ENCODE results near the gene TRIM40. TPM values are rescaled to one million over a fixed set of nuclear protein-coding genes. Genes with fewer than 3 reads are reported as not detected.

The TRIM40 gene
- total RNA-seq, 2 experiments from 2014 or later = not detected

DNA sequence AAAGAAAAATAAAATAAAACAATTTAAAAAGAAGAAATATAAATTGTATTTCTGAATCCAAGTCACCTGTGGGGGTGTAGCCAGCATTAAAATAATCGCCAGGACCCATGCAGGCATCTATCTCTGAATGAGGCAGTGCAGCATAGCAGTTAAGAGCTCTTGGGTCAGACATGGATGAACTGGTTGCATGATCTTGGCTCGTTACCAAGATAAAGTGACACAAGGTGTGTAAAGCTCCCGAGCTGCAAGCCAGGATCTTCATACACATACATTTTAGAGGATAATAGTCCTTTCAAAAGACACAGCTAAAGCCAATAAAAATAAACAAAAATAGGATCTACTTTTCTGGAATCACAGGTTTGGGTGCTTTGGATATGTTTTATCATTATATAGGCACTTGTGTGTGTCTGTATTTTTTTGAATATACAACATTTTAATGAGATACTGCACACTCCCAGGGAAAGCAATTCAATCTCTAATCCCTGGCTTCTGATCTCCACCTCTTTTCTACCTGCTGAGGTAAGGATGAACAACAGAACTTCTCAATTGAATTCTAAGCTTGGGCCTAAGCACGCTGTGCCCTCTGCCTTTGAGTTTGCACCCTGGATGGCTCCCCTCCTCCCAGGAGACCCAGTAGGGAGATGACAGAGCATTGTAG lies 16.2 kb downstream of the TRIM40 start:
- DNase-seq = no peak
- peaks cover 4% of the 10 kb centered on the region for H3K4me1 Mint-ChIP-seq (ENCODE audit: low read depth)
- CTCF ChIA-PET = interaction anchor here (1.1 to 11.3 kb wide), 2 partner anchors 21 to 35 kb away, joined by 3 to 65 read pairs; no protein-coding TSS in a partner anchor
- no peaks in the 10 kb centered on the region for H3K9me3 Mint-ChIP-seq
- H3K36me3 Mint-ChIP-seq = no peaks in the 10 kb centered on the region
- H3K27ac Mint-ChIP-seq = no peak overlapping the region
- no peak overlapping the region for H3K4me3 Mint-ChIP-seq
- peaks cover 24% of the 10 kb centered on the region for H3K27me3 Mint-ChIP-seq
- intact Hi-C loops (cut with micrococcal nuclease) = no loop called here
- POLR2A ChIA-PET = no interaction called here

DNA sequence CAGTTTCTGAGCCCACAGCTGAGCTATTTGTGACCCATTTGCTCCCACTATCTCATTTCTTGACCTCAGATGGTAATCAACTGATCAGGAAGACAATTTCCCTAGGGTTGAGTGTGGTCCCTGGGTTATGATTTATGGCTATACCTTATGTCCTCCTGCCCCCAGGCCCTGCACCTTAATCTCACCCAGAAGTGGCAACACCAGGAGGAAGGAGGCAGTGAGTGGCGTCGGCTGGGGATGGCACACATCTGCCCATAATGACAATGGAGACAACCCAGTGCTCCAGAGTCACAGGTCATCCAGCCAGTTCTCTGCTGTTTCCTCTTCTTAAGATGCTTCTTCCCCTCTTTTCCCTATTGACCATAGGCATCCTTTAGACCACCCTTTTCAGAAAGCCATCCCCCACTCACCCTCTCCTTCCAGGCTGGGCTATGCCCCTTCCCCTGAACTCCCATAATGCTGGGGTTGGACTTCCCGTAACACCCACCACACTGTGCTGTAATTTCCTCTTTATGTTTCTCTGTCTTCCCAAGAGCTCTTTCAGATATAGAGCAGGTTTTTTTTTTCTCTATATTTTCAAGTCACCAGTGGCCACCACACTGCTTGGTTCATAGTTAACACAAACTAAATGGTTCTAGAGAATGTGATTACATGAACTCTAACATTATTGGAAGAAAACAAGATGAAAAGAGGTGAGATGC lies 17.1 kb downstream of the TRIM40 start:
- Mint-ChIP-seq H3K36me3 (no peaks in the 10 kb centered on the region), H3K27me3 (peaks cover 20% of the 10 kb centered on the region), H3K4me1 (ENCODE audit: low read depth) (peaks cover 7% of the 10 kb centered on the region), H3K27ac (no peak overlapping the region), H3K4me3 (no peak overlapping the region), H3K9me3 (no peaks in the 10 kb centered on the region)
- DNase-seq = no peak
- POLR2A ChIA-PET = interaction anchor here (0.5 kb wide), 1 partner anchor 34 kb away, joined by 3 read pairs; no protein-coding TSS in a partner anchor
- CTCF ChIA-PET = interaction anchor here (0.6 to 11.3 kb wide), 2 partner anchors 22 to 499 kb away, joined by 3 to 65 read pairs; no protein-coding TSS in a partner anchor
- intact Hi-C loops (cut with micrococcal nuclease) = no loop called here

DNA sequence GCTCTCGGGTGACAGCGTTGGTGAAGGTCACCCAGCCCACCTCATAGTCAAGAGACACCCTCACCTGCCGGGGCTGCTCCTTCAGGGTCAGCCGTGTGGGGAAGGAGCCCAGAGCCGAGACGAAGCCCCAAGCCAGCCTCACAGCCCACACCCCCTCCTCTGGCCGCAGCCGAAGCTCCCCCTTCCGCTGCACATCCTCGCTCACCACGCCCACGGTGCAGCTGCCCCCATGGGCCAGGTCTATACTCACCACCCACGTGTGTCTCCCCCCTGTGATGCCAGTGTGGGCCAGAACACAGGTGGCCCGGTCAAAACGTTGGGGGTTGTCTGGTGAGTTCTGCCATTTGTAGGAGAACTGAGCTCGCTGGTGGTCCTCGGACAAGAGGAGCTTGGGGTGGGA lies 18.1 kb downstream of the TRIM40 start:
- Mint-ChIP-seq H3K27ac (no peak overlapping the region), H3K27me3 (peaks cover 17% of the 10 kb centered on the region), H3K4me3 (no peak overlapping the region), H3K36me3 (no peaks in the 10 kb centered on the region), H3K4me1 (ENCODE audit: low read depth) (peaks cover 17% of the 10 kb centered on the region), H3K9me3 (no peaks in the 10 kb centered on the region)
- intact Hi-C loops (cut with micrococcal nuclease) = no loop called here
- POLR2A ChIA-PET = no interaction called here
- CTCF ChIA-PET = interaction anchor here (1.2 to 11.3 kb wide), 3 partner anchors 17 to 51 kb away, joined by 7 to 65 read pairs (median 7); no protein-coding TSS in a partner anchor
- no peak for DNase-seq

DNA sequence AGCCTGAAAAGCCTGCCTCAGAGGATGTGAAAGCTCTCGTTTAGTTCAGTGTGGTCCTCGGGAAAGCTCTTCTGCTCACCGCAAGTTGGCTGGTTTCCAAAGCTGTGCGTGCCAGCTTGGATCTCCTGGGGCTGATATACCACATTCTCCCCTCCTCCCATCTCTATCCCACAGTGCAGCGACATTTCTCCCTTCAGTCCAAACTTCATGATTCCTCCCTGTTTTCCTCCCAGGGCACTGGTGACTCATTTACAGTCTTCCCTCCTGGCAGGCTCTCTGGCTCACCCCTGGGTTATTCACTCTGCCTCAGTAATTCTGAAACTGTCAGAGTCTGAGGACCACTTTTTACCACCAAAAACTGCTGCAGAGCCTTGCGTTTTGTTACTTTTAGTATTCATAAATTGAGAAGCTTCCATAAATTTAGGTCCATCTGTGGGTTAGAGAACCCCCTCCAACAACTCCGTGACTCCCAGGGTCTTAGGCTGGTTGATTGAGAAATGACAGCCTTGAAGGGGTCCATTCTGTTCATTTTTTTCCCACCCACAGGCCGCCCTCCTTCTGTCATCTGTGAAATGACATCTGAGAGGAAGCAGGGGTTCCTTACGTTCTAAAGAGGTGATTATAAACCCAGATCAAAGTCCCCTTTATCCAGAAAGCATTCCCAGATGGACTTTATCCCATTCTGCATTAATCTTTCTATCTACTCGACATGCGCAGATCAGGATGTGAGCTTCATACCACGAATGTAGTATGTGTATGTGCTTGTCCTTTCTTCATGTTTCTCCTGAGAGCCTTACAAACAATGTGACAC lies 19.0 kb downstream of the TRIM40 start:
- no peak for DNase-seq
- H3K4me1 Mint-ChIP-seq (ENCODE audit: low read depth) = peaks cover 22% of the 10 kb centered on the region
- H3K36me3 Mint-ChIP-seq = no peaks in the 10 kb centered on the region
- H3K27ac Mint-ChIP-seq = no peak overlapping the region
- H3K9me3 Mint-ChIP-seq = no peaks in the 10 kb centered on the region
- peaks cover 20% of the 10 kb centered on the region for H3K27me3 Mint-ChIP-seq
- POLR2A ChIA-PET = no interaction called here
- no peak overlapping the region for H3K4me3 Mint-ChIP-seq
- CTCF ChIA-PET = interaction anchor here (1.2 to 11.3 kb wide), 3 partner anchors 16 to 52 kb away, joined by 7 to 65 read pairs (median 7); no protein-coding TSS in a partner anchor
- intact Hi-C loops (cut with micrococcal nuclease) = no loop called here

DNA sequence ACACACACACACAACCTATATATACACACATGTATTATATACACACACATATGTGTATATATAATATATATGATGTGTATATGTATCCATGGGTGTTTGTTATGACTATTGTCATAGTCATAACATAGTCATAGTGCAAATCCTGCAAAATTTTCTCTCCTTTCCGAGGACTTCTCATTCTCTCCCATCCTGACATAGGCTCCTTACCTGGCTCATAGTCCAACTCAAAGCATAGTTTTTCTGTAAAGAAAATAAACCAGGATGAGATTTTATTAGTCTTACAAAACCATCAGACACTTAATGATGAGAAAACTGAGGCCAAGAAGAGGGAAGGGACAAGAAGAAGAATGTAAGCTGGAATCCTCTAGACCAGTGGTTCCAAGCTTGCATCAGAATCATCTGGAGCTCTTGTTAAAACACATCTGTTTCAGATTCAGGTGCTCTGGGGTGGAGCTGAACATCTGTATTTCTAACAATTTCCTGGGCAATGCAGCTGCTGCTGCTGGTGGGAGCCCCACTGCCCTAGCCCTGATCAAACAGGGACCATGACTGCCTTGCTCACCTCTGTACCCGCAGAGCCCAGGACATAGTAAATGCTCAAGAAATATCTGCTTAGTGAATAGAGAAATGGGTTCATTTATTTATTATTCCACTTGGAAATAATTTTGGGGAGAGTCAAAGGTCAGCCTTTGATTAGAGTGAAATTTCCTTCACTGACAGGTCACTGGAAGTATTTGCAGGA lies 19.8 kb downstream of the TRIM40 start:
- no peaks in the 10 kb centered on the region for H3K9me3 Mint-ChIP-seq
- ChIA-PET CTCF (interaction anchor here (2.0 to 11.3 kb wide), 2 partner anchors 25 to 53 kb away, joined by 7 to 65 read pairs; no protein-coding TSS in a partner anchor), POLR2A (no interaction called here)
- peaks cover 17% of the 10 kb centered on the region for H3K27me3 Mint-ChIP-seq
- H3K4me3 Mint-ChIP-seq = no peak overlapping the region
- H3K4me1 Mint-ChIP-seq (ENCODE audit: low read depth) = peaks cover 23% of the 10 kb centered on the region
- H3K27ac Mint-ChIP-seq = no peak overlapping the region
- H3K36me3 Mint-ChIP-seq = no peaks in the 10 kb centered on the region
- intact Hi-C loops (cut with micrococcal nuclease) = no loop called here
- DNase-seq = no peak

DNA sequence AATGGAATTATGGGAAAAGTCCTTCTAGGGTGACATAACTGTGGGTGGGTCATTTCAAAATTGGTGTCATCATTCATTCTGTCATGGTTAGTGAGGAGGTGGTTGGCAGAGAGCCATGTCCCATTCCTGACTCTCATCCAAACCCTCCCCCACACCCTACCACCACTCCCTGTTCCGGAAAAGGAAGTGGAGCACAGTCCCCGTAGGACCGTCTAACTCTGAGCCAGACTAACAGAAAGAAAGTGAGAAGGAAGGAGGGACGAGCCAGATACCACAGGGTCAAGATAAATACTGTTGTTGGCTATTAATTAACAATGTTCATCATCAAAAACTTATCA lies 20.3 kb downstream of the TRIM40 start:
- CTCF ChIA-PET = interaction anchor here (11.3 kb wide), 1 partner anchor 25 kb away, joined by 65 read pairs; no protein-coding TSS in a partner anchor
- Mint-ChIP-seq H3K27me3 (peaks cover 17% of the 10 kb centered on the region), H3K4me3 (no peak overlapping the region), H3K9me3 (no peaks in the 10 kb centered on the region), H3K4me1 (ENCODE audit: low read depth) (peaks cover 23% of the 10 kb centered on the region), H3K27ac (no peak overlapping the region), H3K36me3 (no peaks in the 10 kb centered on the region)
- no peak for DNase-seq
- POLR2A ChIA-PET = no interaction called here
- intact Hi-C loops (cut with micrococcal nuclease) = no loop called here

DNA sequence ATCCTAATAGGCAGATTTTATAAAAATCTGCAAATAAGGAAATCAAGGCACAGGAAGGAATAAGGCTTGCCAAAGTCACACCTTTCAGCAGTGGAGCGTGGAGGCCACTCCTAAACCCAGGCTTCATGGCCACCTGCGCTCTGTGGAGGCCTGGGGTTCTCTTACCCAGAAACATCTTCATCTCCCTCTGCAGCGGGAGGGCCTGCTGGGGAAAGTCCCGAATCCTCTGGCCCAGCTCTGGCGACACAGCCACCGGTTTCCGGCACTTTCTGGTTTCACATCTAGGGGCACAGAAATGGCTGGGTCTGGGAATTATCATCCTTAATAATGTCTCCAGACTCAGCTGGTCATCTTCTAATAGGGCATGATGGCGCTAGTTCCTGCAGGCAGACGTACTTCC lies 20.8 kb downstream of the TRIM40 start:
- CTCF ChIA-PET = no interaction called here
- peaks cover 19% of the 10 kb centered on the region for H3K27me3 Mint-ChIP-seq

DNA sequence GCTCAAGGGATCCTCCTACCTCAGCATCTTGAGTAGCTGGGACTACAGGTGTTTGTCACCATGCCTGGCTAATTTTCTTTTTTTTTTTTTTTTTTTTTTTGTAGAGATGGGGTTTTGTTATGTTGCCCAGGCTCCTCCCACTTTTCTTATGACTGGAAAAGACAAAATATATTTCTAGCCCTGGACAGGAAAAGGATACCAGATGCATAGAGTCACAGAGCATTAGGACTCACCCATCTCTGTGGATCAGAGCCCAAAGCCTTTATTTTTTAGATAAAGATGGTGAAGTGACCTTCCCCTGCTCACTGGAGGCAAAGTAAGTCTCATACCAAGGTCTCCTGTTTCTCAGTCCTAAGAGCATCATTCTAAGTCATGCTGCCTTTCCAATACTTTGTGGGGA lies 21.6 kb downstream of the TRIM40 start:
- H3K9me3 Mint-ChIP-seq = no peaks in the 10 kb centered on the region
- no peak overlapping the region for H3K27ac Mint-ChIP-seq
- POLR2A ChIA-PET = no interaction called here
- intact Hi-C loops (cut with micrococcal nuclease) = no loop called here
- CTCF ChIA-PET = interaction anchor here (3.1 kb wide), 1 partner anchor 26 kb away, joined by 14 read pairs; no protein-coding TSS in a partner anchor
- H3K36me3 Mint-ChIP-seq = no peaks in the 10 kb centered on the region
- H3K4me1 Mint-ChIP-seq (ENCODE audit: low read depth) = peaks cover 24% of the 10 kb centered on the region
- H3K27me3 Mint-ChIP-seq = peaks cover 19% of the 10 kb centered on the region
- H3K4me3 Mint-ChIP-seq = no peak overlapping the region
- no peak for DNase-seq

More for the DNA sequence above, 20.8 kb downstream of the TRIM40 start:
- no peak overlapping the region for H3K27ac Mint-ChIP-seq
- no peak overlapping the region for H3K4me3 Mint-ChIP-seq
- no peaks in the 10 kb centered on the region for H3K36me3 Mint-ChIP-seq
- no peak for DNase-seq
- POLR2A ChIA-PET = no interaction called here
- intact Hi-C loops (cut with micrococcal nuclease) = no loop called here
- H3K9me3 Mint-ChIP-seq = no peaks in the 10 kb centered on the region
- H3K4me1 Mint-ChIP-seq (ENCODE audit: low read depth) = peaks cover 19% of the 10 kb centered on the region

DNA sequence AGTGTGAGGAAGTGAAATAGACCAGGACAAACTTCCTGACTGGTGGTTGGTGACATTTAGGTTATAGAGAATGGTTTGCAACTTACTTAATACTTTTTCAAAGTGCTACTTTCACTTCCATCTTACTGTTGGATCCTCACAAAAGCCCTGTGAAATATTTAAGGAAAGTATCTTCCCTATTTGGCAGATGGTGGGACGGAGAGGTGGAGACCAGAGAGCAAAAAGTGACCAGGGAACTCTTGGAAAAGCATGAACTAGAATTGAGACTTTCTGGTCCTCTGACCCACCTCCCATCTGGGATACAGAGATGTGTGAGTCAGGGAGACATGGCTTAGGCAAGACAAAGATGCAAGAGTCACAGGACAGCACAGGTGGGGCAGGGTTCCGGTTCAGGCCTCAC lies 22.1 kb downstream of the TRIM40 start:
- H3K27me3 Mint-ChIP-seq = peaks cover 19% of the 10 kb centered on the region

DNA sequence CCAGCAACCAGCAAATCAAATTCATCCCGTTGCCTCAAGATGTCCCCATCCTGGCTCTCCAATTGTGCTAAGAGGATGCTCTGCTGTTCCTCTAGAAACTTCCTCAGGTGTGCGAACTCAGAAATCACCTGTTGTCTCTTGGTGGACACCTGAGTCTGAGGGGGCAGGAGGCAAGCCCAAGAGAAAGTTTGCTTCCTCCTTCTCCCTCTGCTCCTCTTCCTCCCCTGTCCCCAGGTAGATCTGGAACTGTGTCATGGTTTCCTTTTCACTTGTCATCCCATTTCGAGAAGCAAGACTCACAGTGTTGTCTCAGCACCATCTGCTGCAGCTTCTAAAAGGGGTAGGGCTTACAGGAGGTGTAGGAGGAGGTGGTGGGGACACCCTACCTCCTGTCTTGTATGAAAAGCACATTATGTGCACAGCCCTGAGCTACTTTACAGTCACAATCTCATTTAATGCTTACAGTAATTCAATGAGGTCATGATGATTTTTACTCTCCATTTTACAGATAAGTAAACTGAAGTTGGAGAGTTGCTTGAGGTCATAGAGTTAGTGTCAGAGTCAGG lies 22.6 kb downstream of the TRIM40 start:
- intact Hi-C loops (cut with micrococcal nuclease) = loop anchor here (1.0 to 2.0 kb wide), 2 partner anchors 9 to 28 kb away; no protein-coding TSS in a partner anchor
- Mint-ChIP-seq H3K27ac (peak overlapping the region; percentile 34), H3K4me3 (no peak overlapping the region), H3K27me3 (peaks cover 19% of the 10 kb centered on the region), H3K4me1 (ENCODE audit: low read depth) (peaks cover 31% of the 10 kb centered on the region), H3K36me3 (no peaks in the 10 kb centered on the region), H3K9me3 (no peaks in the 10 kb centered on the region)
- ChIA-PET CTCF (interaction anchor here (1.2 to 3.1 kb wide), 2 partner anchors 27 to 56 kb away, joined by 6 to 14 read pairs; no protein-coding TSS in a partner anchor), POLR2A (no interaction called here)
- DNase-seq = peak; percentile 66

More for the DNA sequence above, 22.1 kb downstream of the TRIM40 start:
- no peaks in the 10 kb centered on the region for H3K9me3 Mint-ChIP-seq
- H3K4me3 Mint-ChIP-seq = no peak overlapping the region
- DNase-seq = no peak
- CTCF ChIA-PET = interaction anchor here (1.2 to 3.1 kb wide), 2 partner anchors 27 to 55 kb away, joined by 6 to 14 read pairs; no protein-coding TSS in a partner anchor
- intact Hi-C loops (cut with micrococcal nuclease) = loop anchor here (1.0 to 2.0 kb wide), 2 partner anchors 9 to 27 kb away; no protein-coding TSS in a partner anchor
- H3K27ac Mint-ChIP-seq = peak overlapping the region; percentile 34
- POLR2A ChIA-PET = no interaction called here
- no peaks in the 10 kb centered on the region for H3K36me3 Mint-ChIP-seq
- H3K4me1 Mint-ChIP-seq (ENCODE audit: low read depth) = peaks cover 26% of the 10 kb centered on the region

Measured in activated CD4-positive, alpha-beta memory T cell treated with anti-CD3 and anti-CD28 coated beads for 36 hours (primary cell).